Measurements from ENCODE around the gene GNG13.
A peak's percentile ranks its signal among the peaks of the same experiment; 100 is the strongest.

The GNG13 gene

GRCh38 chr16:843771-844170, 43.2 kb upstream of the GNG13 start:
- H3K4me3 ChIP-seq (ENCODE audit: control insufficient read depth, low read depth, low read length), result no peak overlapping the region
- no peak for TF ChIP-seq CTCF (conservative IDR thresholded peaks at IDR 0.05; ENCODE audit: control insufficient read depth, insufficient read depth, low read depth, low read length)
- no peak for DNase-seq (ENCODE audit: low read depth)

- TF ChIP-seq CTCF (conservative IDR thresholded peaks at IDR 0.05; ENCODE audit: control insufficient read depth, insufficient read depth, low read depth, low read length), result no peak
- DNase-seq (ENCODE audit: low read depth), result no peak
- H3K4me3 ChIP-seq (ENCODE audit: control insufficient read depth, low read depth, low read length), result no peak overlapping the region
Measured at GRCh38 chr16:842711-843560, 42.4 kb upstream of the GNG13 start.

DNA sequence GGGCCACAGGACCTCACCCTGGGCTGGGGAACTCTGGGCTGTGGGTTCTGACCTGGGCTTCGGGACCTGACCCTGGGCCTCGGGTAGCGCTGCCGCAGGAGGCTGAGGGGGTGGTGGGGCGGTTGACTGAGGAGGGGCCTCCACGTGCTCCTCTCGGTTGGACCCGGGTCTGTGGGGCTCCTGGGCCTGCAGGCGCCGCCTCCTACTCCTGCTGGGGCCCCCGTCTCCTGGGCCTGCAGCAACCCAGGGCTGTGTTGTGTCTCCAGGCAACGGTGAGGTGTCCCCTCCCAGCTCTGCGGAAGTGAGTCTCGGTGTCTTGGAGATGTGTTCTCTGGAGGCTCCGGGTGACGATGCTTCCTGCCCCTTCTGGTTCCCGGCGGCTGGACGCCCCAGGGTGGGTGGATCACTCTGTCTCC, 41.5 kb upstream of the GNG13 start:
- TF ChIP-seq CTCF (conservative IDR thresholded peaks at IDR 0.05; ENCODE audit: control insufficient read depth, insufficient read depth, low read depth, low read length), result no peak
- no peak overlapping the region for H3K4me3 ChIP-seq (ENCODE audit: control insufficient read depth, low read depth, low read length)
- peak; percentile 7 for DNase-seq (ENCODE audit: low read depth)

- no peak overlapping the region for H3K4me3 ChIP-seq (ENCODE audit: control insufficient read depth, low read depth, low read length)
- DNase-seq (ENCODE audit: low read depth), result no peak
- no peak for TF ChIP-seq CTCF (conservative IDR thresholded peaks at IDR 0.05; ENCODE audit: control insufficient read depth, insufficient read depth, low read depth, low read length)
Measured at GRCh38 chr16:841455-842060, 41.0 kb upstream of the GNG13 start.

GRCh38 chr16:840561-841454, 40.3 kb upstream of the GNG13 start:
- no peak for TF ChIP-seq CTCF (conservative IDR thresholded peaks at IDR 0.05; ENCODE audit: control insufficient read depth, insufficient read depth, low read depth, low read length)
- no peak for DNase-seq (ENCODE audit: low read depth)
- no peak overlapping the region for H3K4me3 ChIP-seq (ENCODE audit: control insufficient read depth, low read depth, low read length)

DNA sequence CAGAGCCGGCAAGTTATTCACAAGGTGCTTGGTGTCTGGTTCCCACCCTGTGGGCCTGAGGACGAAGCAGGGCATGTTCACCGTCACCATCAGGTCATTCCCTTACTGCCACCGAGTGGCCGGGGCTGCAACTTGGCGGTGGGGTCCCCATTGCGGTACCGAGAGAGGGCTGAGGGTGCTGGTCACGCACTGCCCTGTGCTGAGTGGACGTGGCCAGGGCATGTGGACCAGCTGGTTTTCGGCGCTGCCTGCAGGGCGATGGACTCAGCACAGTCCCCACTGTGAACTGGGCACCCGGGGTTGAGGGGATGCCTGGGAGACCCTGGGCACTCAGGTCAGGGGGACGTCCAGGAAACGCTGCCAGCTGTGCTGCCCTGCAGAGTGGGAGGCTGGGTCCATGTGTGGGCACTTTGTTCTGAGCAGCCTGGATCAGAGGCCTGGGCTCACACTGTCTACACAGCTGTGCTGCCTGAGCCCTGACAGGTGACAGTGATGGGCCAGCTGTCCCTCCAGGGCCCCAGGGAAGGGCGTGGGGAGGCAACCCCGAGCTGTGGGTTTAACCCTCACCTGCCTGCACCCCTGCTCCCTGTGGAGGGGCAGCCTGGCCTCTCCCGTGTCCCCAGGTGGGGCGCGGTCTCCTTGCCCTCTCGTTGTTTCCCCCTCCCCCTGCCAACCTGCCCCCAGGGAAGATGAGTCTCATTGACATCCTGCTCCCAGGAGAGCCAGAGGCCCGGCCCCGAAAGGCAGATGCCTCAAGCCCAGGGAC, 39.3 kb upstream of the GNG13 start:
- no peak for TF ChIP-seq CTCF (conservative IDR thresholded peaks at IDR 0.05; ENCODE audit: control insufficient read depth, insufficient read depth, low read depth, low read length)
- no peak overlapping the region for H3K4me3 ChIP-seq (ENCODE audit: control insufficient read depth, low read depth, low read length)
- no peak for DNase-seq (ENCODE audit: low read depth)
